ENCODE measurements around the gene SCP2. TPM values are rescaled to one million over a fixed set of nuclear protein-coding genes. Genes with fewer than 3 reads are reported as not detected.

SCP2 gene
- total RNA-seq, 1 experiment from 2014 or later = 56.4 TPM

- TF ChIP-seq USF1 (CRISPR knock-in tag; IDR thresholded peaks at IDR 0.05) (no peak), ZBTB43 (CRISPR knock-in tag; IDR thresholded peaks at IDR 0.05) (no peak), RORB (CRISPR knock-in tag; IDR thresholded peaks at IDR 0.05) (no peak), ZNF138 (CRISPR knock-in tag; conservative IDR thresholded peaks at IDR 0.05) (no peak), ETV6 (CRISPR knock-in tag; IDR thresholded peaks at IDR 0.05) (no peak)
- TF ChIP-seq, protein P1, sequence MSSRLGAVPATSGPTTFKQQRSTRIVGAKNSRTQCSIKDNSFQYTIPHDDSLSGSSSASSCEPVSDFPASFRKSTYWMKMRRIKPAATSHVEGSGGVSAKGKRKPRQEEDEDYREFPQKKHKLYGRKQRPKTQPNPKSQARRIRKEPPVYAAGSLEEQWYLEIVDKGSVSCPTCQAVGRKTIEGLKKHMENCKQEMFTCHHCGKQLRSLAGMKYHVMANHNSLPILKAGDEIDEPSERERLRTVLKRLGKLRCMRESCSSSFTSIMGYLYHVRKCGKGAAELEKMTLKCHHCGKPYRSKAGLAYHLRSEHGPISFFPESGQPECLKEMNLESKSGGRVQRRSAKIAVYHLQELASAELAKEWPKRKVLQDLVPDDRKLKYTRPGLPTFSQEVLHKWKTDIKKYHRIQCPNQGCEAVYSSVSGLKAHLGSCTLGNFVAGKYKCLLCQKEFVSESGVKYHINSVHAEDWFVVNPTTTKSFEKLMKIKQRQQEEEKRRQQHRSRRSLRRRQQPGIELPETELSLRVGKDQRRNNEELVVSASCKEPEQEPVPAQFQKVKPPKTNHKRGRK (CRISPR knock-in tag; IDR thresholded peaks at IDR 0.05; ENCODE audit: borderline replicate concordance) = no peak
- TF ChIP-seq, protein P2, sequence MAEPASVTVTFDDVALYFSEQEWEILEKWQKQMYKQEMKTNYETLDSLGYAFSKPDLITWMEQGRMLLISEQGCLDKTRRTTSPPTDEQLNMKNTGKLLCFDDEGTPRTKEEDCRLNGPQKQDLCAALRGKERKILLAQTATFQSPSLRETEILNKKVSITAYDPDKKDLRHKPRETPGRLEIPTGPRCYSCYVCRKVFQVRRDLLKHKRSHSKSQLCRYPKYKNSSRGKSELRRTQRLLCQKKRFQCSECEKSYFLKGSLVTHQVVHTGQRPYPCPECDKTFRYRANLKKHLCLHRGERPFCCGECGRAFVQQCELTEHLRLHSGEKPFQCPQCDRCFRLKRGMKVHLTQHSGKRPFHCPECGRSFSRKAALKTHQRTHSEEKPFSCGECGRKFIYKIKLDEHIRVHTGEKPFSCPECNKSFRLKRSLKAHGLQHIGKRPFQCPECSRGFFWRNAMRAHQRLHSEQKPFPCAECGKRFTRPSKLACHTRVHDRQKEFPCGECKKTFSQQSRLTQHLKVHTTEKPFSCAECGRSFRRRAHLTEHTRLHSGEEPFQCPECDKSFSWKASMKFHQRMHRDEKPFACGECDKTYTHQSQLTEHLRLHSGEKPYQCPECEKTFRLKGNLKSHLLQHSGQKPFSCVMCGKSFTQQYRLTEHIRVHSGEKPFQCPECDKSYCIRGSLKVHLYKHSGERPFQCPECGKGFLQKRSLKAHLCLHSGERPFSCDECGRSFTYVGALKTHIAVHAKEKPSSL (CRISPR knock-in tag; conservative IDR thresholded peaks at IDR 0.05) = no peak
- TF ChIP-seq, protein P3, sequence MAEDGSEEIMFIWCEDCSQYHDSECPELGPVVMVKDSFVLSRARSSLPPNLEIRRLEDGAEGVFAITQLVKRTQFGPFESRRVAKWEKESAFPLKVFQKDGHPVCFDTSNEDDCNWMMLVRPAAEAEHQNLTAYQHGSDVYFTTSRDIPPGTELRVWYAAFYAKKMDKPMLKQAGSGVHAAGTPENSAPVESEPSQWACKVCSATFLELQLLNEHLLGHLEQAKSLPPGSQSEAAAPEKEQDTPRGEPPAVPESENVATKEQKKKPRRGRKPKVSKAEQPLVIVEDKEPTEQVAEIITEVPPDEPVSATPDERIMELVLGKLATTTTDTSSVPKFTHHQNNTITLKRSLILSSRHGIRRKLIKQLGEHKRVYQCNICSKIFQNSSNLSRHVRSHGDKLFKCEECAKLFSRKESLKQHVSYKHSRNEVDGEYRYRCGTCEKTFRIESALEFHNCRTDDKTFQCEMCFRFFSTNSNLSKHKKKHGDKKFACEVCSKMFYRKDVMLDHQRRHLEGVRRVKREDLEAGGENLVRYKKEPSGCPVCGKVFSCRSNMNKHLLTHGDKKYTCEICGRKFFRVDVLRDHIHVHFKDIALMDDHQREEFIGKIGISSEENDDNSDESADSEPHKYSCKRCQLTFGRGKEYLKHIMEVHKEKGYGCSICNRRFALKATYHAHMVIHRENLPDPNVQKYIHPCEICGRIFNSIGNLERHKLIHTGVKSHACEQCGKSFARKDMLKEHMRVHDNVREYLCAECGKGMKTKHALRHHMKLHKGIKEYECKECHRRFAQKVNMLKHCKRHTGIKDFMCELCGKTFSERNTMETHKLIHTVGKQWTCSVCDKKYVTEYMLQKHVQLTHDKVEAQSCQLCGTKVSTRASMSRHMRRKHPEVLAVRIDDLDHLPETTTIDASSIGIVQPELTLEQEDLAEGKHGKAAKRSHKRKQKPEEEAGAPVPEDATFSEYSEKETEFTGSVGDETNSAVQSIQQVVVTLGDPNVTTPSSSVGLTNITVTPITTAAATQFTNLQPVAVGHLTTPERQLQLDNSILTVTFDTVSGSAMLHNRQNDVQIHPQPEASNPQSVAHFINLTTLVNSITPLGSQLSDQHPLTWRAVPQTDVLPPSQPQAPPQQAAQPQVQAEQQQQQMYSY (CRISPR knock-in tag; IDR thresholded peaks at IDR 0.05) = no peak
Observed at GRCh38 chr1:52915855-52916220, 11.2 kb upstream of the SCP2 start (continued).

- DNase-seq (ENCODE audit: low spot score) = no peak
- TF ChIP-seq AR (CRISPR knock-in tag; IDR thresholded peaks at IDR 0.05) (no peak), ZNF138 (CRISPR knock-in tag; conservative IDR thresholded peaks at IDR 0.05) (no peak), NR1H2 (CRISPR knock-in tag; IDR thresholded peaks at IDR 0.05) (no peak), NFE2L1 (CRISPR knock-in tag; IDR thresholded peaks at IDR 0.05) (no peak), ZNF263 (CRISPR knock-in tag; IDR thresholded peaks at IDR 0.05; ENCODE audit: low read depth) (no peak), RORB (CRISPR knock-in tag; IDR thresholded peaks at IDR 0.05) (no peak)
- Mint-ChIP-seq H3K27ac (no peak overlapping the region), H3K4me1 (0 out of 2 replicates have a peak, but pooled peaks cover 3% of the 10 kb centered on the region), H3K36me3 (peaks cover 5% of the 10 kb centered on the region; the same call in 1 of the 2 replicates), H3K4me3 (no peak overlapping the region), H3K27me3 (ENCODE audit: low read depth) (peaks cover 22% of the 10 kb centered on the region), H3K9me3 (peaks cover 10% of the 10 kb centered on the region)
- POLR2A ChIA-PET = no interaction called here
- CTCF ChIA-PET = interaction anchor here (1.6 kb wide), 1 partner anchor 230 kb away, joined by 3 read pairs; no protein-coding TSS in a partner anchor
- no peak for ATAC-seq
Observed at GRCh38 chr1:52916241-52916975, 10.7 kb upstream of the SCP2 start.
